Progenitor cell of endocrine pancreas (in vitro differentiated cells): ENCODE results near the gene LDLR. TPM values are rescaled to one million over a fixed set of nuclear protein-coding genes. Genes with fewer than 3 reads are reported as not detected.
"Not testable (repeated sequence)": the region's sequence is repeated elsewhere in the genome, so short reads cannot be mapped to it uniquely, and the experiment has no call there.

Experiments
- DNase-seq: peaks from one replicate; pipeline ENCODE4 v3.0.0; 2021; ENCODE audit warnings: low spot score; ENCODE audit not compliant: unreplicated experiment
- H3K27ac Mint-ChIP-seq: 2 replicates; pipeline ENCODE4 v1.8.0; 2021; ENCODE audit warnings: mild to moderate bottlenecking, moderate library complexity, mixed read lengths
- H3K27me3 Mint-ChIP-seq: 2 replicates; pipeline ENCODE4 v1.8.0; 2021; ENCODE audit warnings: mixed read lengths
- H3K36me3 Mint-ChIP-seq: 2 replicates; pipeline ENCODE4 v1.8.0; 2022; ENCODE audit warnings: mixed read lengths; ENCODE audit not compliant: insufficient read depth
- H3K4me1 Mint-ChIP-seq: 2 replicates; pipeline ENCODE4 v1.8.0; 2021; ENCODE audit warnings: low read depth, mixed read lengths
- H3K4me3 Mint-ChIP-seq: 2 replicates; pipeline ENCODE4 v1.8.0; 2021; ENCODE audit warnings: low read depth, mild to moderate bottlenecking, moderate library complexity, mixed read lengths
- H3K9me3 Mint-ChIP-seq: 2 replicates; pipeline ENCODE4 v1.8.0; 2021; ENCODE audit warnings: low read depth, mixed read lengths
- total RNA-seq: library from RNA; stranded (reverse); gene quantifications from 2 replicates; pipeline ENCODE4 v1.2.1, GENCODE V29; 2021
- TF ChIP-seq, protein P1 (sequence below): fragments of 200-600 bp; sonication (generic); IDR thresholded peaks from one replicate; pipeline ENCODE4 v1.5.0; 2021; ENCODE audit warnings: antibody characterized with exemption, mild to moderate bottlenecking; ENCODE audit not compliant: unreplicated experiment

LDLR gene
- total RNA-seq, 1 donor from 2014 or later = 73.2 TPM

GRCh38 chr19:11115042-11115441, 25.8 kb downstream of the LDLR start:
- no peak for DNase-seq
- TF ChIP-seq, protein P1, sequence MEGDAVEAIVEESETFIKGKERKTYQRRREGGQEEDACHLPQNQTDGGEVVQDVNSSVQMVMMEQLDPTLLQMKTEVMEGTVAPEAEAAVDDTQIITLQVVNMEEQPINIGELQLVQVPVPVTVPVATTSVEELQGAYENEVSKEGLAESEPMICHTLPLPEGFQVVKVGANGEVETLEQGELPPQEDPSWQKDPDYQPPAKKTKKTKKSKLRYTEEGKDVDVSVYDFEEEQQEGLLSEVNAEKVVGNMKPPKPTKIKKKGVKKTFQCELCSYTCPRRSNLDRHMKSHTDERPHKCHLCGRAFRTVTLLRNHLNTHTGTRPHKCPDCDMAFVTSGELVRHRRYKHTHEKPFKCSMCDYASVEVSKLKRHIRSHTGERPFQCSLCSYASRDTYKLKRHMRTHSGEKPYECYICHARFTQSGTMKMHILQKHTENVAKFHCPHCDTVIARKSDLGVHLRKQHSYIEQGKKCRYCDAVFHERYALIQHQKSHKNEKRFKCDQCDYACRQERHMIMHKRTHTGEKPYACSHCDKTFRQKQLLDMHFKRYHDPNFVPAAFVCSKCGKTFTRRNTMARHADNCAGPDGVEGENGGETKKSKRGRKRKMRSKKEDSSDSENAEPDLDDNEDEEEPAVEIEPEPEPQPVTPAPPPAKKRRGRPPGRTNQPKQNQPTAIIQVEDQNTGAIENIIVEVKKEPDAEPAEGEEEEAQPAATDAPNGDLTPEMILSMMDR = no peak
- peaks cover 23% of the 10 kb centered on the region for H3K36me3 Mint-ChIP-seq
- H3K4me1 Mint-ChIP-seq = no peaks in the 10 kb centered on the region
- no peak overlapping the region for H3K4me3 Mint-ChIP-seq
- H3K9me3 Mint-ChIP-seq = no peaks in the 10 kb centered on the region
- H3K27ac Mint-ChIP-seq = peak overlapping the region; percentile 56
- no peaks in the 10 kb centered on the region for H3K27me3 Mint-ChIP-seq

DNA sequence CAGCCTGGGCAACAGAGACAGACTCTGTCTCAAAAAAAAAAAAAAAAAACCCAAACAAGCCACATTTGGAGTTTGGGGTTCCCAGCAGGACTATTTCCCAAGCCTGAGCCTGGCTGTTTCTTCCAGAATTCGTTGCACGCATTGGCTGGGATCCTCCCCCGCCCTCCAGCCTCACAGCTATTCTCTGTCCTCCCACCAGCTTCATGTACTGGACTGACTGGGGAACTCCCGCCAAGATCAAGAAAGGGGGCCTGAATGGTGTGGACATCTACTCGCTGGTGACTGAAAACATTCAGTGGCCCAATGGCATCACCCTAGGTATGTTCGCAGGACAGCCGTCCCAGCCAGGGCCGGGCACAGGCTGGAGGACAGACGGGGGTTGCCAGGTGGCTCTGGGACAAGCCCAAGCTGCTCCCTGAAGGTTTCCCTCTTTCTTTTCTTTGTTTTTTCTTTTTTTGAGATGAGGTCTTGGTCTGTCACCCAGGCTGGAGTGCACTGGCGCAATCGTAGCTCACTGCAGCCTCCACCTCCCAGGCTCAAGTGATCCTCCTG, 26.7 kb downstream of the LDLR start:
- Mint-ChIP-seq H3K4me1 (peaks cover under 1% of the 10 kb centered on the region), H3K9me3 (no peaks in the 10 kb centered on the region), H3K27ac (peak overlapping the region; percentile 62), H3K27me3 (no peaks in the 10 kb centered on the region), H3K4me3 (no peak overlapping the region), H3K36me3 (peaks cover 30% of the 10 kb centered on the region)
- TF ChIP-seq, protein P1 = no peak
- no peak for DNase-seq

DNA sequence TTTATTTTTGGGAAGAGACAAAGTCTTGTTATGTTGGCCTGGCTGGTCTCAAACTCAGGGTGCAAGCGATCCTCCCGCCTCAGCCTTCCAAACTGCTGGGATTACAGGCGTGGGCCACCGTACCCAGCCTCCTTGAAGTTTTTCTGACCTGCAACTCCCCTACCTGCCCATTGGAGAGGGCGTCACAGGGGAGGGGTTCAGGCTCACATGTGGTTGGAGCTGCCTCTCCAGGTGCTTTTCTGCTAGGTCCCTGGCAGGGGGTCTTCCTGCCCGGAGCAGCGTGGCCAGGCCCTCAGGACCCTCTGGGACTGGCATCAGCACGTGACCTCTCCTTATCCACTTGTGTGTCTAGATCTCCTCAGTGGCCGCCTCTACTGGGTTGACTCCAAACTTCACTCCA, 27.2 kb downstream of the LDLR start:
- H3K4me3 Mint-ChIP-seq = no peak overlapping the region
- H3K27me3 Mint-ChIP-seq = no peaks in the 10 kb centered on the region
- H3K27ac Mint-ChIP-seq = no peak overlapping the region
- no peaks in the 10 kb centered on the region for H3K9me3 Mint-ChIP-seq
- H3K36me3 Mint-ChIP-seq = peaks cover 28% of the 10 kb centered on the region
- TF ChIP-seq, protein P1 = no peak
- peaks cover 1% of the 10 kb centered on the region for H3K4me1 Mint-ChIP-seq
- DNase-seq = no peak

DNA sequence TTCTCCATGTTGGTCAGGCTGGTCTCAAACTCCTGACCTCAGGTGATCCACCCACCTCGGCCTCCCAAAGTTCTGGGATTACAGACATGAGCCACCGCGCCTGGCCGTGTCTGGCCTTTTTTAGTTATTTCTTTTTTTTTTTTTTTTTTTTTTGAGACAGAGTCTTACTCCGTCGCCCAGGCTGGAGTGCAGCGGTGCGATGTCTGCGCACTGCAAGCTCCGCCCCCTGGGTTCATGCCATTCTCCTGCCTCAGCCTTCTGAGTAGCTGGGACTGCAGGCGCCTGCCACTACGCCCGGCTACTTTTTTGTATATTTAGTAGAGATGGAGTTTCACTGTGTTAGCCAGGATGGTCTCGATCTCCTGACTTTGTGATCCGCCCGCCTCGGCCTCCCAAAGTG, 32.7 kb downstream of the LDLR start:
- peaks cover 24% of the 10 kb centered on the region for H3K36me3 Mint-ChIP-seq

DNA sequence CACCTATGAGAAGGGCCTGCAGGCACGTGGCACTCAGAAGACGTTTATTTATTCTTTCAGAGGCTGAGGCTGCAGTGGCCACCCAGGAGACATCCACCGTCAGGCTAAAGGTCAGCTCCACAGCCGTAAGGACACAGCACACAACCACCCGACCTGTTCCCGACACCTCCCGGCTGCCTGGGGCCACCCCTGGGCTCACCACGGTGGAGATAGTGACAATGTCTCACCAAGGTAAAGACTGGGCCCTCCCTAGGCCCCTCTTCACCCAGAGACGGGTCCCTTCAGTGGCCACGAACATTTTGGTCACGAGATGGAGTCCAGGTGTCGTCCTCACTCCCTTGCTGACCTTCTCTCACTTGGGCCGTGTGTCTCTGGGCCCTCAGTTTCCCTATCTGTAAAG, 33.9 kb downstream of the LDLR start:
- H3K27ac Mint-ChIP-seq = peak overlapping the region; percentile 49
- H3K4me3 Mint-ChIP-seq = no peak overlapping the region

More for the DNA sequence above, 32.7 kb downstream of the LDLR start:
- not testable (repeated sequence) for H3K27me3 Mint-ChIP-seq, H3K27ac Mint-ChIP-seq, H3K9me3 Mint-ChIP-seq, DNase-seq, H3K4me1 Mint-ChIP-seq, H3K4me3 Mint-ChIP-seq

DNA sequence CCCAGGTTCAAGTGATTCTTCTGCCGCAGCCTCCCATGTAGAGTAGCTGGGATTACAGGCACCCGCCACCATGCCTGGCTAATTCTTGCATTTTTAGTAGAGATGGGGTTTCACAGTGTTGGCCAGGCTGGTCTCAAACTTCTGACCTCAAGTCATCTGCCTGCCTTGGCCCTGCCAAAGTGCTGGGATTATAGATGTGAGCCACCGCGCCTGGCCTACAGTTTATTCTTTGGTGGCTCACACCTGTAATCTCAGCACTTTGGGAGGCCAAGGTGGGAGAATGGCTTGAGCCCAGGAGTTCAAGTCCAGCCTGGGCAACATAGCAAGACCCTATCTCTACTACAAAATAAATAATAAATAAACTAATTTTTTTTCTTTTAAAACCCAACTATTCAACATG, 34.9 kb downstream of the LDLR start:
- not testable (repeated sequence) for DNase-seq, H3K4me1 Mint-ChIP-seq, H3K27me3 Mint-ChIP-seq, H3K27ac Mint-ChIP-seq, H3K9me3 Mint-ChIP-seq, H3K4me3 Mint-ChIP-seq
- H3K36me3 Mint-ChIP-seq = peaks cover 25% of the 10 kb centered on the region

More for the DNA sequence above, 33.9 kb downstream of the LDLR start:
- Mint-ChIP-seq H3K27me3 (no peaks in the 10 kb centered on the region), H3K4me1 (peaks cover 1% of the 10 kb centered on the region), H3K9me3 (no peaks in the 10 kb centered on the region), H3K36me3 (peaks cover 29% of the 10 kb centered on the region)
- TF ChIP-seq, protein P1 = no peak
- no peak for DNase-seq
